OCI-LY7 (cell line): ENCODE data around the gene MTA3. TPM values are rescaled to one million over a fixed set of nuclear protein-coding genes. Genes with fewer than 3 reads are reported as not detected.

ENCODE experiments used
- BruUV-seq: library from RNA; stranded (reverse); fragments of 400-500 nt; replicated peaks from 2 replicates; lab custom pipeline; 2021; lab: Mats Ljungman, UMichigan
- CTCF ChIA-PET: fragments of 300-600 bp; sonication (Branson Sonifier 250); formaldehyde crosslinking; loops from one replicate; lab custom pipeline; 2022; ENCODE audit warnings: antibody characterized with exemption; ENCODE audit not compliant: unreplicated experiment; lab: Charles Lee
- POLR2A ChIA-PET: fragments of 300-600 bp; sonication (Branson Sonifier 250); formaldehyde crosslinking; loops from one replicate; lab custom pipeline; 2022; ENCODE audit warnings: antibody characterized with exemption; lab: Charles Lee
- DNase-seq: peaks from one replicate; pipeline ENCODE4 v3.0.0-alpha.2; 2015; ENCODE audit warnings: low spot score
- H2AFZ ChIP-seq: fragments of 200-600 bp; sonication (generic), shearing (Covaris generic); 2 replicates; pipeline ENCODE4 v1.6.1; 2014; ENCODE audit warnings: mild to moderate bottlenecking, antibody characterized with exemption, low read length, moderate library complexity
- H3K27ac ChIP-seq: fragments of 200-600 bp; sonication (generic); 2 replicates; pipeline ENCODE4 v1.5.1; 2014; ENCODE audit warnings: mixed run types, low read depth, mild to moderate bottlenecking, moderate library complexity, low read length, inconsistent platforms; ENCODE audit not compliant: poor library complexity, severe bottlenecking
- H3K36me3 ChIP-seq: fragments of 200-600 bp; sonication (generic); 2 replicates; pipeline ENCODE4 v1.6.1; 2014; ENCODE audit warnings: mild to moderate bottlenecking, antibody characterized with exemption, low read length, moderate library complexity, mixed read lengths; ENCODE audit not compliant: insufficient read depth
- H3K4me1 ChIP-seq: fragments of 200-600 bp; sonication (generic); 2 replicates; pipeline ENCODE4 v1.5.1; 2014; ENCODE audit warnings: mild to moderate bottlenecking, low read length; ENCODE audit not compliant: insufficient read depth, poor library complexity, severe bottlenecking
- H3K4me2 ChIP-seq: fragments of 200-600 bp; sonication (generic); 2 replicates; pipeline ENCODE4 v1.6.1; 2014; ENCODE audit warnings: mild to moderate bottlenecking, low read length
- H3K4me3 ChIP-seq: fragments of 200-600 bp; sonication (generic); 2 replicates; pipeline ENCODE4 v1.5.1; 2014; ENCODE audit warnings: mild to moderate bottlenecking, low read depth, low read length; ENCODE audit not compliant: poor library complexity, severe bottlenecking
- H3K79me2 ChIP-seq: fragments of 200-600 bp; sonication (generic); 2 replicates; pipeline ENCODE4 v1.6.1; 2016; ENCODE audit warnings: low read depth, mild to moderate bottlenecking, low read length, moderate library complexity, mixed read lengths; ENCODE audit not compliant: insufficient read depth
- H3K9me2 ChIP-seq: fragments of 200-600 bp; sonication (generic); 2 replicates; pipeline ENCODE4 v1.6.1; 2016; ENCODE audit warnings: mild to moderate bottlenecking, low read length, mixed read lengths; ENCODE audit not compliant: insufficient read depth
- H3K9me3 ChIP-seq: fragments of 200-600 bp; sonication (generic); 2 replicates; pipeline ENCODE4 v1.6.1; 2014; ENCODE audit warnings: mild to moderate bottlenecking, mixed run types, low read length, mixed read lengths
- H4K20me1 ChIP-seq: fragments of 200-600 bp; sonication (generic); 2 replicates; pipeline ENCODE4 v1.6.1; 2014; ENCODE audit warnings: mild to moderate bottlenecking, antibody characterized with exemption, low read length, moderate library complexity, mixed read lengths; ENCODE audit not compliant: insufficient read depth
- CTCF ChIP-seq: fragments of 200-600 bp; sonication (generic); conservative IDR thresholded peaks from 2 replicates; pipeline ENCODE4 v1.5.1; 2014; ENCODE audit warnings: mild to moderate bottlenecking, antibody characterized with exemption, low read length, moderate library complexity, mixed read lengths
- EZH2phosphoT487 ChIP-seq: fragments of 200-600 bp; sonication (generic); IDR thresholded peaks from 2 replicates; pipeline ENCODE4 v1.6.1; 2018; ENCODE audit warnings: low read depth, borderline replicate concordance, mild to moderate bottlenecking, mixed run types, antibody characterized with exemption, low read length, moderate library complexity, mixed read lengths
- intact Hi-C: fragments of 100-400 bp; cut with micrococcal nuclease; formaldehyde crosslinking; loops from one replicate; pipeline ENCODE4 v1.10.0; 2022; ENCODE audit not compliant: unreplicated experiment
- total RNA-seq, 2 experiments: library from RNA; depleted of rRNA in 1 of 2; stranded (reverse); fragments of >200 nt in 1 of 2; shearing (Covaris generic) in 1 of 2; gene quantifications; 2 replicates each; pipeline ENCODE4 v1.2.3, GENCODE V29; 2014 to 2022

MTA3 gene
- total RNA-seq, 2 experiments from 2014 or later, result 72.7 to 205 TPM

GRCh38 chr2:42636934-42637333, 68.5 kb downstream of the MTA3 start:
- Histone ChIP-seq H3K27ac (no peak overlapping the region), H4K20me1 (no peaks in the 10 kb centered on the region; the same call in 1 of the 2 replicates), H3K36me3 (peaks cover 87% of the 10 kb centered on the region), H3K4me1 (peaks cover 26% of the 10 kb centered on the region), H3K4me2 (no peak overlapping the region), H2AFZ (no peak overlapping the region), H3K9me2 (no peaks in the 10 kb centered on the region), H3K79me2 (peaks cover 78% of the 10 kb centered on the region), H3K4me3 (no peak overlapping the region), H3K9me3 (no peaks in the 10 kb centered on the region)
- TF ChIP-seq EZH2phosphoT487, result no peak
- TF ChIP-seq CTCF, result no peak
- CTCF ChIA-PET, result no interaction called here
- POLR2A ChIA-PET, result interaction anchor here (0.9 to 1.0 kb wide), 2 partner anchors 8 to 19 kb away, joined by 3 read pairs; no protein-coding TSS in a partner anchor
- no peak for DNase-seq
- no TSS peak for BruUV-seq
- intact Hi-C loops, result no loop called here

GRCh38 chr2:42638080-42638784, 69.8 kb downstream of the MTA3 start:
- no TSS peak for BruUV-seq
- Histone ChIP-seq H3K9me2 (no peaks in the 10 kb centered on the region), H3K4me2 (peak overlapping the region; percentile 19; the same call in 1 of the 2 replicates), H3K9me3 (no peaks in the 10 kb centered on the region), H2AFZ (no peak overlapping the region), H3K27ac (peak overlapping the region; percentile 23), H4K20me1 (no peaks in the 10 kb centered on the region; the same call in 1 of the 2 replicates), H3K79me2 (peaks cover 79% of the 10 kb centered on the region), H3K4me1 (peaks cover 26% of the 10 kb centered on the region), H3K4me3 (no peak overlapping the region), H3K36me3 (peaks cover 87% of the 10 kb centered on the region)
- CTCF ChIA-PET, result no interaction called here
- intact Hi-C loops, result no loop called here
- POLR2A ChIA-PET, result interaction anchor here (0.6 to 2.6 kb wide), 12 partner anchors 9 to 394 kb away, joined by 3 to 7 read pairs (median 4); no protein-coding TSS in a partner anchor
- DNase-seq, result no peak
- TF ChIP-seq CTCF (no peak), EZH2phosphoT487 (no peak)
